Aorta (tissue), 5 donors: ENCODE measurements around the gene CADM1. TPM values are rescaled to one million over a fixed set of nuclear protein-coding genes. Genes with fewer than 3 reads are reported as not detected.

Source experiments
- ATAC-seq: fragments of 200-7000 bp; cut with Tn5 transposase; one replicate; pipeline ENCODE4 v1.9.1; 2022; ENCODE audit warnings: moderate library complexity; ENCODE audit not compliant: low FRiP score
- DNase-seq, 2 donors: peaks; one replicate each; pipeline ENCODE4 v3.0.0-alpha.2; 2020
- H3K27ac ChIP-seq, 2 donors: one replicate each; pipeline ENCODE4 v1.5.1; 2013; ENCODE audit warnings: low read length in 2 of 2, mild to moderate bottlenecking in 2 of 2, moderate library complexity in 2 of 2, control low read depth in 1 of 2, inconsistent platforms in 1 of 2, low read depth in 1 of 2
- H3K27me3 ChIP-seq, 2 donors: one replicate each; pipeline ENCODE4 v1.6.1; 2013; ENCODE audit warnings: control low read depth in 1 of 2, low read length in 1 of 2, mild to moderate bottlenecking in 1 of 2, moderate library complexity in 1 of 2; ENCODE audit not compliant: insufficient read depth in 2 of 2, control insufficient read depth in 1 of 2
- H3K36me3 ChIP-seq, 2 donors: one replicate each; pipeline ENCODE4 v1.6.1; 2013; ENCODE audit warnings: control low read depth in 1 of 2, low read length in 1 of 2, mild to moderate bottlenecking in 1 of 2; ENCODE audit not compliant: insufficient read depth in 2 of 2, control insufficient read depth in 1 of 2
- H3K4me1 ChIP-seq, 2 donors: one replicate each; pipeline ENCODE4 v1.6.1; 2013; ENCODE audit warnings: low read length in 2 of 2, control low read depth in 1 of 2, mild to moderate bottlenecking in 1 of 2, moderate library complexity in 1 of 2; ENCODE audit not compliant: insufficient read depth in 2 of 2, control insufficient read depth in 1 of 2
- H3K4me3 ChIP-seq, 2 donors: one replicate each; pipeline ENCODE4 v1.5.1; 2013; ENCODE audit warnings: low read length in 2 of 2, control low read depth in 1 of 2, mild to moderate bottlenecking in 1 of 2
- H3K9me3 ChIP-seq: one replicate; pipeline ENCODE4 v1.6.1; 2013; ENCODE audit warnings: mild to moderate bottlenecking, low read length; ENCODE audit not compliant: control insufficient read depth
- WGBS, 2 donors: extraction: QIAGEN DNeasy Blood & Tissue Kit; methylation state at CpG; one replicate each; pipeline ENCODE4 v1.1.7; 2013; 5-methylcytosine and 5-hydroxymethylcytosine counted together
- intact Hi-C, 2 donors: fragments of 100-400 bp; cut with DNase I; formaldehyde crosslinking; loops; one replicate each; pipeline versions ENCODE4 v1.14.2 to v1.15.0; 2022
- polyA plus RNA-seq, 2 donors: library from polyadenylated mRNA; stranded (reverse); fragments of 200-250 nt; gene quantifications; one replicate each; pipeline ENCODE4 v1.2.3, GENCODE V29; 2013
- total RNA-seq, 2 donors: library from RNA; stranded (reverse); fragmentation: NEBNext Ultra II Directional; extraction: Animal tissue kit (Norgen Biotek cat#: 25700); gene quantifications; one replicate each; pipeline ENCODE4 v1.2.1, GENCODE V29; 2021
- donor health status: healthy with polysubstance abuse.
- donor health status: Bipolar disorder and iron deficiency.
- donor health status: DM: no; HTN: no; CAD: no.
- donor health status: DM: no; HTN: no; CAD: no.
- donor health status: DM: yes; HTN: yes; CAD: no.

CADM1 gene
- total and polyA plus RNA-seq, 4 donors, result 0.26 to 9.8 (median 5.7) TPM

DNA sequence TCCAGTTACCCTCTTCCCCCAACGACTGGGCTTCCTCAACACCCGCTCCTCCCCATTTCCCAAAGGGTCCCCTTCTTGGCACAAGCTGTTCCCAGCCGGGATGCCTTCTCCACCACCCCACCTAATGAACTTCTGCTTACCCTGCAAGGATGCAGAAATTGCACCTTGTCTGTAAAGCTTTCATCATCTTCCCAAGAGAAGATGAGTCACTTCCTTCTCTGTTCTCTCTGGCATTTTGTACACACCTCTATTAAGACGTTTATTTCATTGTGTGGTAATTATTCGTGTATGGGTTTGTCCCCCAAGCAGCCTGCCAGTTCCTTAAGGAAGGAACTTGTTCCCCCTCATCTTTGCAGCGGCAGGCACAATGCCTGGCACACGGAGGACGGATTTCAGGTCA lies 351.1 kb downstream of the CADM1 start:
- DNase-seq (no peak), ATAC-seq (no peak)
- WGBS, 2 donors, result 83 to 87% methylated on average over 8 of the region's 8 CpGs
- Histone ChIP-seq H3K36me3 (no peaks in the 10 kb centered on the region), H3K9me3 (no peaks in the 10 kb centered on the region), H3K27ac (no peak overlapping the region), H3K27me3 (no peaks in the 10 kb centered on the region), H3K4me1 (no peaks in the 10 kb centered on the region), H3K4me3 (no peak overlapping the region)
- intact Hi-C loops, result no loop called here

DNA sequence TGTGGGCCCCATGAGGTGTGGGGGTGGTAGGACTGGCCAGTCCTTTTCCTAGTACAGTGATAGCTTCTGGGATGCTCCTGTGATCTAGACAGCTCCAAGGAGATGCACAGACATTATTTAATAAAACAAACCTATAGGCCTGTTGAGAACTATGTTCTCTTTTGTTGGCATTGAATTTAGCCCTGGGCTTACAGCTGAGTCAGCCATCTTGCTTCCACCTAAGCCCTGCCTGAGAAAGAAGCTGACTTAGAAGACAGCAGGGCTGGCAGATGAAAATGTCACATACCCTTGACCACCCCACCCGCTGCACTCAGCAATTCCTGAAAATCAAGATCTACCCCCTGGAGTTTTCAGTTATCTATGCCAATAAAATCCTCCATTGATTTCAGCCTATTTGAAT lies 353.2 kb downstream of the CADM1 start:
- Histone ChIP-seq H3K4me1 (no peaks in the 10 kb centered on the region), H3K27ac (no peak overlapping the region), H3K4me3 (no peak overlapping the region), H3K36me3 (no peaks in the 10 kb centered on the region), H3K27me3 (no peaks in the 10 kb centered on the region), H3K9me3 (no peaks in the 10 kb centered on the region)
- DNase-seq (no peak), ATAC-seq (no peak)
- 93 to 97% methylated on average over 1 of the region's 1 CpG for WGBS, 2 donors
- intact Hi-C loops, result no loop called here

DNA sequence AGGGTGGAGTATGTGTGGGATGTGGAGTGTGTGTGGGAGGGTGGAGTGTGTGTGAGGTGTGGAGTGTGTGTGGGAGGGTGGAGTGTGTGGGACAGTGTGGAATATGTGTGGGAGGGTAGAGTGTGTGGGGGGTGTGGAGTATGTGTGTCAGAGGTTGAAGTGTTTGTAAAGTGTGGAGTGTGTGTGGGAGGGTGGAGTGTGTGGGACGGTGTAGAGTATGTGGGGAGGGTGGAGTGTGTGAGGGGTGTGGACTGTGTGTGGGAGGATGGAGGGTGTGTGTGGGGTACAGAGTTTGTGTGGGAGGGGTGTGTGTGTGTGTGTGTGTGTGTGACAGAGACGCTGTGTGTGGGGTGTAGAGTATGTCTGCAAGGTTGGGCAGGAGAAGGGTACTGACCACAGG lies 355.5 kb downstream of the CADM1 start:
- Histone ChIP-seq H3K9me3 (no peaks in the 10 kb centered on the region), H3K27ac (no peak overlapping the region), H3K4me1 (no peaks in the 10 kb centered on the region), H3K36me3 (no peaks in the 10 kb centered on the region), H3K27me3 (peaks cover 0 to 2% of the 10 kb centered on the region in 2 donors), H3K4me3 (no peak overlapping the region)
- WGBS, 2 donors, result 84 to 89% methylated on average over 2 of the region's 2 CpGs
- intact Hi-C loops, result no loop called here
- DNase-seq, result no peak
- ATAC-seq, result no peak

DNA sequence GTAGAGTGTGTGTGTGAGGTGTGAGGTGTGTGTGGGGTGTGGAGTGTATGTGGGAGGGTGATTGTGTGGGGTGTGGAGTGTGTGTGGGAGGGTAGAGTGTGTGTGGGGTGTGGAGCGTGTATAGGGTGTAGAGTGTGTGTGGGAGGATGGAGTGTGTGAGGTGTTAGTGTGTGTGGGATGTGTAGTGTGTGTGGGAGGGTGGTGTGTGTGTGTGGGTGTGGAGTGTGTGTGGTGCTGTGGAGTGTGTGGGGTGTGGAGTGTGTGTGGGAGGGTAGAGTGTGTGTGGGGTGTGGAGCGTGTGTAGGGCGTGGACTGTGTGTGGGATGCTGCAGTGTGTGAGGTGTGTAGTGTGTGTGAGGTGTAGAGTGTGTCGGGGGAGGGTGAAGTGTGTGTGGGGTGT lies 356.1 kb downstream of the CADM1 start:
- no peak for ATAC-seq
- no peaks in the 10 kb centered on the region for H3K36me3 ChIP-seq
- WGBS, 2 donors, result 97 to 99% methylated on average over 4 of the region's 4 CpGs
- no peak for DNase-seq
- intact Hi-C loops, result no loop called here
- no peak overlapping the region for H3K27ac ChIP-seq
- peaks cover 0 to 2% of the 10 kb centered on the region in 2 donors for H3K27me3 ChIP-seq
- H3K4me1 ChIP-seq, result no peaks in the 10 kb centered on the region
- no peak overlapping the region for H3K4me3 ChIP-seq
- no peaks in the 10 kb centered on the region for H3K9me3 ChIP-seq

DNA sequence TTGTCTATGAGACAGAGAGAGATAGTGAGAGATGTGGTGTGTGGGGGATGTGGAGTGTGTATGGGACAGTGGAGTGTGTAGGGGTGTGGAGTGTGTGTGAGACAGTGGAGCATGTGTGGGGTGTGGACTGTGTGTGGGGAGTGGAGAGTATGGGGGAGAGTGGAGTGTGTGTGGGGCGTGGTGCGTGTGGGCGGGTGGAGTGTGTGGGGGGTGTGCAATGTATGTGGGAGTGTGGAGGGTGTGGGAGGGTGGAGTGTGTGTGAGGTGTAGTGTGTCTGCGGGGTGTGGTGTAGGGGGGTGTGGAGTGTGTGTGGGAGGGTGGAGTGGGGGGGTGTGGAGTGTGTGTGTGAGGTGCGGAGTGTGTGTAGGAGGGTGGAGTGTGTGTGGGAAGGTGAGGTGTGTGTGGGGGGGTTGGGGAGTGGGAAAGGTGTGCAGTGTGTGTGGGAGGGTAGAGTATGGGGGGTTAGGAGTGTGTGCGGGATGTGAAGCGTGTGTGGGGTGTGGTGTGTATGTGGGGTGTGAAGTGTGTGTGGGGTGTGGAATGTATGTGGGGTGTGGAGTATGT lies 356.9 kb downstream of the CADM1 start:
- intact Hi-C loops, result no loop called here
- WGBS, 2 donors, result 94% methylated on average over 7 of the region's 7 CpGs
- H3K36me3 ChIP-seq, result no peaks in the 10 kb centered on the region
- ATAC-seq, result no peak
- H3K9me3 ChIP-seq, result no peaks in the 10 kb centered on the region
- no peaks in the 10 kb centered on the region for H3K4me1 ChIP-seq
- peaks cover 0 to 2% of the 10 kb centered on the region in 2 donors for H3K27me3 ChIP-seq
- DNase-seq, result no peak
- no peak overlapping the region for H3K4me3 ChIP-seq
- no peak overlapping the region for H3K27ac ChIP-seq

DNA sequence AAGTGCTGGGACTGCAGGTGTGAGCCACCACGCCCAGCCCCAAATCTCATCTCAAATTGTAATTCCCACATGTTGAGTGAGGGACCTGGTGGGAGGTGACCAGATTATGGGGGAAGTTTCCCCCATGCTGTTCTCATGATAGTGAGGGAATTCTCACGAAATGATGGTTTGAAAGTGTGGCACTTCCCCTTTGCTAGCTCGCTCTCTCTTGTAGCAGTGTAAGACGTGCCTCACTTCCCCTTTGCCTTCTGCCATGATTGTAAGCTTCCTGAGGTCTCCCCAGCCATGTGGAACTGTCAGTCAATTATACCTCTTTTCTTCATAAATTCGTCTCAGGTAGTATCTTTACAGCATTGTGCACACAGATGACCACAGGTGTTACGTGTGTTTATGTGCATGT lies 357.8 kb downstream of the CADM1 start:
- no peak overlapping the region for H3K27ac ChIP-seq
- ATAC-seq (no peak), DNase-seq (no peak)
- WGBS, 2 donors, result 88% methylated on average over 6 of the region's 6 CpGs
- no peaks in the 10 kb centered on the region for H3K4me1 ChIP-seq
- H3K36me3 ChIP-seq, result no peaks in the 10 kb centered on the region
- no peaks in the 10 kb centered on the region for H3K9me3 ChIP-seq
- peaks cover 0 to 2% of the 10 kb centered on the region in 2 donors for H3K27me3 ChIP-seq
- no peak overlapping the region for H3K4me3 ChIP-seq
- intact Hi-C loops, result no loop called here

DNA sequence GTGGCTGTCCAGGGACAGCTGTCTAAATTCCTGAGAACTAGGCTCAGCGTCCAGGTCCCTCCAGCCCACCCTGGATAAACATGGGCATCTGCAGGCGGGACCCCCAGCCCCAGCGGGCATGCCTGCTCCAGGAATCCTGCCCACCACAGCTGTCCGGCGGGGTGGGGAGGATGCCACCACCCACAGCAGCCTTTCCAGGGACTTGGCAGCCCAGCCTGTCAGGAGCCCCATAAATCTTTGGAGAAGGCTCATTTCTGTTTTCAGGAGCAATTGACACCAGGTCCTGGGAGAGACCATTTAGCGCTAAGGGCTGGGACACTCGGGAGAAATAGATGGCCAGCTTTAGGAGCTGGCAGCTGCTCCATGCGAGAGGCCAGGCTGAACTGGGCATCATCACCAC lies 358.9 kb downstream of the CADM1 start:
- ATAC-seq, result no peak
- intact Hi-C loops, result no loop called here
- Histone ChIP-seq H3K36me3 (no peaks in the 10 kb centered on the region), H3K27me3 (peaks cover 0 to 2% of the 10 kb centered on the region in 2 donors), H3K4me1 (no peaks in the 10 kb centered on the region), H3K9me3 (no peaks in the 10 kb centered on the region), H3K27ac (no peak overlapping the region), H3K4me3 (no peak overlapping the region)
- DNase-seq, result no peak
- 40 to 53% methylated on average over 8 of the region's 8 CpGs for whole genome bisulfite sequencing, 2 donors

DNA sequence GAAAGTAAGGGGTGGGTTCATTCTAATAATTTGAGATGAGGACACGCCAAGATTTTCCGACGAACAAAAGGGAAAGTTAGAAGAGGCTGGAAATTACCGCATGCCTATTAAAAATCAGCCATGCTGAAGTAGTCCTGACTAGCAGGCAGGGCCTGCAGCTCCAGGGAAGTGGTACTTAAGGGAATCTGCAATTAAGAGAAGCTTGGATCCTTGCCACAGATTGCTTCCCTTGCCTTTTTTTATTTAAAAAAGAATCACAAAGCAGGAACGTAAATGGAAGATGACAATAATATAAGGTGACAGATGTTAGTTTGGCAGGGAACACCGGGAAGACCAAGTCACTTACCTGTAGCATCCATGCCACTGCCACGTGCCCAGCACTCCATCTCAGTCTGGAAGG lies 359.3 kb downstream of the CADM1 start:
- Histone ChIP-seq H3K9me3 (no peaks in the 10 kb centered on the region), H3K27me3 (peaks cover 0 to 2% of the 10 kb centered on the region in 2 donors), H3K4me1 (no peaks in the 10 kb centered on the region), H3K36me3 (no peaks in the 10 kb centered on the region), H3K4me3 (no peak overlapping the region), H3K27ac (no peak overlapping the region)
- WGBS, 2 donors, result 74% methylated on average over 7 of the region's 7 CpGs
- DNase-seq (no peak), ATAC-seq (no peak)
- intact Hi-C loops, result no loop called here

DNA sequence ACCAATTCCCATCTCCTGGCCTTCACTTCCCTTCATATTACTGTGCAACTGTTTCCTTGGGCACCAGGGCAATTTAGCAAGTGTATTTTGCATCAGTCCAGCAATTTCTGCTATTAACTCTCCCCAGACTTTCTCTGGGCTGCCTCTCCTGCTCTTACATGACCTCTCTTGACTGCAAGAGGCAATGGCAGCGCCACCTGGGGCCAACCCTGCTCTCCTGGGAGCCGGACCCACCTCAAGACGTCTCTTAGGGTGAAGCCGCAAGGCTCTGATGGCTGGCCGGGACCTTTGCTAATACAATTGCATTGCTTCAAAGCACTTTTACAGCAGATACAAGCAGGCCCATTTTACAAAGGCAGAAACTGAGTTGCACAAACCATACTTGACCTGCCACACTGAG lies 360.2 kb downstream of the CADM1 start:
- DNase-seq, result no peak
- intact Hi-C loops, result no loop called here
- H3K9me3 ChIP-seq, result no peaks in the 10 kb centered on the region
- no peak overlapping the region for H3K27ac ChIP-seq
- H3K4me3 ChIP-seq, result no peak overlapping the region
- no peaks in the 10 kb centered on the region for H3K36me3 ChIP-seq
- ATAC-seq, result no peak
- H3K4me1 ChIP-seq, result no peaks in the 10 kb centered on the region
- H3K27me3 ChIP-seq, result peaks cover 0 to 2% of the 10 kb centered on the region in 2 donors
- WGBS, 2 donors, result 83 to 89% methylated on average over 5 of the region's 5 CpGs
